K562 (cell line): ENCODE results near the gene ATG4C. TPM values are rescaled to one million over a fixed set of nuclear protein-coding genes. Genes with fewer than 3 reads are reported as not detected.

ENCODE experiments used
- ATAC-seq: fragments of 200-7000 bp; cut with Tn5 transposase; 3 replicates; pipeline ENCODE4 v1.9.1; 2020; ENCODE audit warnings: moderate library complexity
- BruUV-seq: library from RNA; stranded (reverse); fragments of 400-500 nt; replicated peaks from 2 replicates; lab custom pipeline; 2021; lab: Mats Ljungman, UMichigan
- CTCF ChIA-PET: fragments of 300-600 bp; formaldehyde crosslinking; extraction: SDS; loops from one replicate; lab custom pipeline; 2021; ENCODE audit warnings: low intra/inter-chr PET ratio; lab: Yijun Ruan, JAX
- POLR2A ChIA-PET: fragments of 300-600, 350-650 bp; sonication (Branson Sonifier 250); formaldehyde crosslinking; extraction: SDS; loops from one replicate; lab custom pipeline; 2021; ENCODE audit warnings: antibody characterized with exemption, inconsistent platforms; lab: Yijun Ruan, JAX
- DNase-seq, 4 experiments: peaks; one replicate each; pipeline versions ENCODE4 v3.0.0 to v3.0.0-alpha.2; 2011 to 2018; ENCODE audit warnings: low spot score in 3 of 4, mixed read lengths in 3 of 4; ENCODE audit errors: extremely low read depth in 1 of 4
- FAIRE-seq: peaks from 2 replicates; lab custom pipeline; 2011; peaks lifted over from hg19 to GRCh38; lab: Jason Lieb, UNC
- H2AFZ ChIP-seq: 2 replicates; pipeline ENCODE4 v1.6.0; 2011; ENCODE audit warnings: low read depth, low read length, control low read depth, inconsistent platforms
- H3K27ac ChIP-seq: fragments of 200-600 bp; 3 replicates; pipeline ENCODE4 v1.8.0; 2011; ENCODE audit warnings: low read depth, mild to moderate bottlenecking, control low read depth, inconsistent platforms, low read length, moderate library complexity, mixed read lengths; ENCODE audit errors: extremely low read depth
- H3K27me3 ChIP-seq, 2 experiments: fragments of 300-600 bp in 1 of 2; 2 replicates in 1 of 2; 3 replicates in 1 of 2; pipeline versions ENCODE4 v1.6.0 to v1.8.0; 2011; ENCODE audit warnings: inconsistent platforms in 2 of 2, low read length in 2 of 2, mild to moderate bottlenecking in 1 of 2, mixed read lengths in 1 of 2, moderate library complexity in 1 of 2; ENCODE audit not compliant: control insufficient read depth in 2 of 2, insufficient read depth in 2 of 2
- H3K36me3 ChIP-seq: fragments of 300-600 bp; 3 replicates; pipeline ENCODE4 v1.8.0; 2011; ENCODE audit warnings: mild to moderate bottlenecking, low read length, inconsistent platforms; ENCODE audit not compliant: control insufficient read depth, insufficient read depth
- H3K4me1 ChIP-seq, 2 experiments: fragments of 200-600 bp in 1 of 2; replicated peaks in 1 of 2; 2 replicates in 1 of 2; 3 replicates in 1 of 2; pipeline versions ENCODE4 v1.5.1 to v1.8.0; 2011; ENCODE audit warnings: inconsistent platforms in 2 of 2, low read length in 2 of 2, mild to moderate bottlenecking in 1 of 2, mixed read lengths in 1 of 2, moderate library complexity in 1 of 2; ENCODE audit not compliant: control insufficient read depth in 2 of 2, insufficient read depth in 2 of 2
- H3K4me2 ChIP-seq: 2 replicates; pipeline ENCODE4 v1.6.1; 2011; ENCODE audit warnings: low read length, control low read depth, inconsistent platforms, mixed read lengths; ENCODE audit not compliant: insufficient read depth
- H3K4me3 ChIP-seq: fragments of 200-600 bp; sonication (generic), shearing (Covaris generic); 2 replicates; pipeline ENCODE4 v1.5.1; 2016; ENCODE audit warnings: control low read depth, inconsistent platforms
- H3K79me2 ChIP-seq: fragments of 200-600 bp; 3 replicates; pipeline ENCODE4 v1.8.0; 2011; ENCODE audit warnings: low read length, inconsistent platforms; ENCODE audit not compliant: control insufficient read depth, insufficient read depth
- H3K9ac ChIP-seq, 2 experiments: 2 replicates each; pipeline versions ENCODE4 v1.6.0 to v1.6.1; 2011; ENCODE audit warnings: low read depth in 2 of 2, low read length in 2 of 2, control low read depth in 1 of 2, inconsistent platforms in 1 of 2, mild to moderate bottlenecking in 1 of 2, mixed read lengths in 1 of 2; ENCODE audit not compliant: insufficient read depth in 1 of 2
- H3K9me1 ChIP-seq: one replicate; pipeline ENCODE4 v1.6.0; 2011; ENCODE audit warnings: inconsistent platforms, mild to moderate bottlenecking, low read length, moderate library complexity; ENCODE audit not compliant: control insufficient read depth, insufficient read depth
- H3K9me3 ChIP-seq: replicated peaks from 2 replicates; pipeline ENCODE4 v1.5.1; 2011; ENCODE audit warnings: low read depth, low read length, inconsistent platforms; ENCODE audit not compliant: control insufficient read depth, insufficient read depth
- H4K20me1 ChIP-seq: replicated peaks from 2 replicates; pipeline ENCODE4 v1.6.1; 2011; ENCODE audit warnings: low read length, inconsistent platforms, mixed read lengths; ENCODE audit not compliant: control insufficient read depth, insufficient read depth
- CBX2 ChIP-seq: fragments of 200-600 bp; sonication (generic); IDR thresholded peaks from one replicate; pipeline ENCODE4 v1.6.1; 2012; ENCODE audit warnings: mild to moderate bottlenecking, low read length, inconsistent platforms; ENCODE audit not compliant: insufficient read depth, poor library complexity, severe bottlenecking
- COPS2 ChIP-seq: fragments of 450-650 bp; conservative IDR thresholded peaks from 2 replicates; pipeline ENCODE4 v1.6.1; 2016; ENCODE audit warnings: mild to moderate bottlenecking, moderate library complexity
- E2F5 ChIP-seq: sonication (generic); formaldehyde crosslinking; IDR thresholded peaks from 2 replicates; pipeline ENCODE4 v1.8.0; 2022; ENCODE audit warnings: mild to moderate bottlenecking, missing genetic modification reagents
- PHF20 ChIP-seq: fragments of 450-650 bp; IDR thresholded peaks from 2 replicates; pipeline ENCODE4 v1.6.1; 2018; ENCODE audit not compliant: partially characterized antibody
- RFX1 ChIP-seq: fragments of 450-650 bp; IDR thresholded peaks from 2 replicates; pipeline ENCODE4 v1.6.1; 2016; ENCODE audit warnings: mild to moderate bottlenecking, moderate library complexity
- SETDB1 ChIP-seq: IDR thresholded peaks from one replicate; pipeline ENCODE4 v1.6.1; 2012; ENCODE audit warnings: low read length, control low read depth, inconsistent platforms
- SIN3A ChIP-seq, 2 experiments: fragments of 150-350 bp in 1 of 2; IDR thresholded peaks; 2 replicates each; pipeline ENCODE4 v1.6.1; 2011 to 2016; ENCODE audit warnings: borderline replicate concordance in 2 of 2, low read depth in 2 of 2, low read length in 2 of 2, mild to moderate bottlenecking in 2 of 2, moderate library complexity in 2 of 2; ENCODE audit not compliant: control insufficient read depth in 1 of 2
- ZBED1 ChIP-seq: IDR thresholded peaks from 2 replicates; pipeline ENCODE4 v1.6.1; 2014
- WGBS: fragments of 100-300 bp; shearing (Covaris generic); methylation state at CpG from one replicate; pipeline ENCODE4 v1.1.6; 2016; ENCODE audit warnings: low coverage, mixed read lengths; ENCODE audit not compliant: insufficient coverage; ENCODE audit errors: missing lambda C conversion rate; 5-methylcytosine and 5-hydroxymethylcytosine counted together
- in situ Hi-C: fragments of 300-500 bp; cut with MboI; formaldehyde crosslinking; loops from 4 replicates; pipeline ENCODE4 v1.15.0; 2018; ENCODE audit warnings: inconsistent platforms, mixed read lengths
- intact Hi-C: fragments of 100-400 bp; cut with micrococcal nuclease; formaldehyde crosslinking; loops from 2 replicates; pipeline ENCODE4 v1.14.2; 2022
- polyA plus RNA-seq, 8 experiments: library from polyadenylated mRNA; depleted of rRNA in 4 of 8; stranded (reverse) in 5 of 8; unstranded in 3 of 8; fragments of >200 nt; fragmentation: Nextera tagmentation in 2 of 8; fragmentation: Illumina TruSeq in 1 of 8; extraction: Ambion mirVana in 2 of 8; extraction: Trizol in 1 of 8; gene quantifications; 2 replicates each; pipeline versions ENCODE4 v1.2.1 to v1.2.3, GENCODE V29; 2011 to 2014; ENCODE audit warnings: inconsistent platforms in 1 of 8, missing spikeins in 1 of 8
- total RNA-seq, 7 experiments: library from RNA; depleted of rRNA in 6 of 7; stranded (reverse); fragments of >200 nt in 6 of 7; fragmentation: Illumina TruSeq in 2 of 7; extraction: Trizol in 2 of 7; gene quantifications; 2 replicates each; pipeline versions ENCODE4 v1.2.1 to v1.2.3, GENCODE V29; 2011 to 2021; ENCODE audit warnings: low replicate concordance in 1 of 7
- TF ChIP-seq, protein P1 (sequence below): fragments of 450-650 bp; conservative IDR thresholded peaks from 2 replicates; pipeline ENCODE4 v1.6.1; 2016; ENCODE audit warnings: missing genetic modification characterization, low read depth, mild to moderate bottlenecking, missing compliant biosample characterization, moderate library complexity
- TF ChIP-seq, protein P2 (sequence below), 2 experiments: fragments of 450-650 bp in 1 of 2; sonication (generic) in 1 of 2; formaldehyde crosslinking in 1 of 2; IDR thresholded peaks; 2 replicates each; pipeline versions ENCODE4 v1.7.1 to v1.9.0; 2016 to 2022; ENCODE audit warnings: inconsistent platforms in 1 of 2, mild to moderate bottlenecking in 1 of 2, missing genetic modification reagents in 1 of 2

Gene ATG4C
- total and polyA plus RNA-seq, 9 of the 15 experiments (the other 6 are each of a cell fraction or from before 2014, with no cell fraction given): 7.6 to 35.8 (median 16.1) TPM

- TF ChIP-seq SIN3A (IDR thresholded peaks at IDR 0.05; ENCODE audit: borderline replicate concordance in 2 of 2, control insufficient read depth in 1 of 2, low read depth in 2 of 2, low read length in 2 of 2): no peak
Measured at GRCh38 chr1:62790716-62791115, 6.8 kb downstream of the ATG4C start (continued).

GRCh38 chr1:62794053-62794452 is 10.1 kb downstream of the ATG4C start:
- Histone ChIP-seq H3K36me3 (no peaks in the 10 kb centered on the region), H3K4me3 (no peak overlapping the region), H3K4me1 (no peaks in the 10 kb centered on the region), H3K4me2 (no peak overlapping the region), H3K9ac (no peak overlapping the region), H3K9me1 (no peaks in the 10 kb centered on the region), H2AFZ (no peak overlapping the region), H3K79me2 (peaks cover 10% of the 10 kb centered on the region; the same call in 2 of the 3 replicates), H3K27me3 (no peaks in the 10 kb centered on the region), H3K27ac (no peak overlapping the region), H4K20me1 (no peaks in the 10 kb centered on the region), H3K9me3 (no peaks in the 10 kb centered on the region)
- intact Hi-C loops: no loop called here
- in situ Hi-C loops: no loop called here
- DNase-seq (no peak), FAIRE-seq (no peak), ATAC-seq (no peak)
- ChIA-PET POLR2A (interaction anchor here (1.0 to 1.3 kb wide), 2 partner anchors 10 to 12 kb away, joined by 3 to 5 read pairs; partner anchors contain the start of gene ATG4C), CTCF (no interaction called here)
- no TSS peak for BruUV-seq
- 7% methylated on average over 1 of the region's 1 CpG for WGBS
- no peak for TF ChIP-seq SETDB1
- no peak for TF ChIP-seq ZBED1
- TF ChIP-seq RFX1: no peak
- TF ChIP-seq, protein P1, sequence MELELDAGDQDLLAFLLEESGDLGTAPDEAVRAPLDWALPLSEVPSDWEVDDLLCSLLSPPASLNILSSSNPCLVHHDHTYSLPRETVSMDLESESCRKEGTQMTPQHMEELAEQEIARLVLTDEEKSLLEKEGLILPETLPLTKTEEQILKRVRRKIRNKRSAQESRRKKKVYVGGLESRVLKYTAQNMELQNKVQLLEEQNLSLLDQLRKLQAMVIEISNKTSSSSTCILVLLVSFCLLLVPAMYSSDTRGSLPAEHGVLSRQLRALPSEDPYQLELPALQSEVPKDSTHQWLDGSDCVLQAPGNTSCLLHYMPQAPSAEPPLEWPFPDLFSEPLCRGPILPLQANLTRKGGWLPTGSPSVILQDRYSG (tag): no peak
- no peak for TF ChIP-seq PHF20
- no peak for TF ChIP-seq COPS2
- TF ChIP-seq, protein P2, sequence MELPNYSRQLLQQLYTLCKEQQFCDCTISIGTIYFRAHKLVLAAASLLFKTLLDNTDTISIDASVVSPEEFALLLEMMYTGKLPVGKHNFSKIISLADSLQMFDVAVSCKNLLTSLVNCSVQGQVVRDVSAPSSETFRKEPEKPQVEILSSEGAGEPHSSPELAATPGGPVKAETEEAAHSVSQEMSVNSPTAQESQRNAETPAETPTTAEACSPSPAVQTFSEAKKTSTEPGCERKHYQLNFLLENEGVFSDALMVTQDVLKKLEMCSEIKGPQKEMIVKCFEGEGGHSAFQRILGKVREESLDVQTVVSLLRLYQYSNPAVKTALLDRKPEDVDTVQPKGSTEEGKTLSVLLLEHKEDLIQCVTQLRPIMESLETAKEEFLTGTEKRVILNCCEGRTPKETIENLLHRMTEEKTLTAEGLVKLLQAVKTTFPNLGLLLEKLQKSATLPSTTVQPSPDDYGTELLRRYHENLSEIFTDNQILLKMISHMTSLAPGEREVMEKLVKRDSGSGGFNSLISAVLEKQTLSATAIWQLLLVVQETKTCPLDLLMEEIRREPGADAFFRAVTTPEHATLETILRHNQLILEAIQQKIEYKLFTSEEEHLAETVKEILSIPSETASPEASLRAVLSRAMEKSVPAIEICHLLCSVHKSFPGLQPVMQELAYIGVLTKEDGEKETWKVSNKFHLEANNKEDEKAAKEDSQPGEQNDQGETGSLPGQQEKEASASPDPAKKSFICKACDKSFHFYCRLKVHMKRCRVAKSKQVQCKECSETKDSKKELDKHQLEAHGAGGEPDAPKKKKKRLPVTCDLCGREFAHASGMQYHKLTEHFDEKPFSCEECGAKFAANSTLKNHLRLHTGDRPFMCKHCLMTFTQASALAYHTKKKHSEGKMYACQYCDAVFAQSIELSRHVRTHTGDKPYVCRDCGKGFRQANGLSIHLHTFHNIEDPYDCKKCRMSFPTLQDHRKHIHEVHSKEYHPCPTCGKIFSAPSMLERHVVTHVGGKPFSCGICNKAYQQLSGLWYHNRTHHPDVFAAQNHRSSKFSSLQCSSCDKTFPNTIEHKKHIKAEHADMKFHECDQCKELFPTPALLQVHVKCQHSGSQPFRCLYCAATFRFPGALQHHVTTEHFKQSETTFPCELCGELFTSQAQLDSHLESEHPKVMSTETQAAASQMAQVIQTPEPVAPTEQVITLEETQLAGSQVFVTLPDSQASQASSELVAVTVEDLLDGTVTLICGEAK (IDR thresholded peaks at IDR 0.05): no peak
- TF ChIP-seq, protein P2 (CRISPR knock-in tag; IDR thresholded peaks at IDR 0.05): no peak
- TF ChIP-seq CBX2: no peak
- no peak for TF ChIP-seq E2F5 (CRISPR knock-in tag)
